H9 (cell line): ENCODE data around the gene HAT1. TPM values are rescaled to one million over a fixed set of nuclear protein-coding genes. Genes with fewer than 3 reads are reported as not detected.

Source experiments
- DNase-seq: peaks from one replicate; pipeline ENCODE4 v3.0.0-alpha.2; 2017
- H2AFZ ChIP-seq: one replicate; pipeline ENCODE4 v1.6.1; 2013; ENCODE audit warnings: mild to moderate bottlenecking, low read length, control low read depth, moderate library complexity
- H2AK5ac ChIP-seq: 2 replicates; pipeline ENCODE4 v1.6.1; 2013; ENCODE audit warnings: low read length, control low read depth, mixed read lengths; ENCODE audit not compliant: insufficient read length
- H2BK120ac ChIP-seq: one replicate; pipeline ENCODE4 v1.6.1; 2013; ENCODE audit warnings: low read depth, mild to moderate bottlenecking, low read length, control low read depth, inconsistent platforms; ENCODE audit not compliant: poor library complexity, severe bottlenecking
- H2BK12ac ChIP-seq: 2 replicates; pipeline ENCODE4 v1.6.1; 2013; ENCODE audit warnings: low read length, control low read depth, mixed read lengths, low read depth; ENCODE audit not compliant: insufficient read length
- H2BK15ac ChIP-seq: 2 replicates; pipeline ENCODE4 v1.6.1; 2013; ENCODE audit warnings: low read depth, low read length, control low read depth
- H2BK20ac ChIP-seq: one replicate; pipeline ENCODE4 v1.6.1; 2013; ENCODE audit warnings: low read depth, mild to moderate bottlenecking, low read length, control low read depth, inconsistent platforms; ENCODE audit not compliant: poor library complexity, severe bottlenecking
- H2BK5ac ChIP-seq: 2 replicates; pipeline ENCODE4 v1.6.1; 2013; ENCODE audit warnings: low read length, control low read depth, mixed read lengths; ENCODE audit not compliant: insufficient read length
- H3K14ac ChIP-seq: 2 replicates; pipeline ENCODE4 v1.6.1; 2013; ENCODE audit warnings: low read length, control low read depth; ENCODE audit not compliant: insufficient read depth
- H3K18ac ChIP-seq: 2 replicates; pipeline ENCODE4 v1.6.1; 2013; ENCODE audit warnings: low read depth, mild to moderate bottlenecking, mixed read lengths, low read length, control low read depth; ENCODE audit not compliant: insufficient read length
- H3K23ac ChIP-seq: 2 replicates; pipeline ENCODE4 v1.6.1; 2013; ENCODE audit warnings: low read length, control low read depth, mixed read lengths, low read depth; ENCODE audit not compliant: insufficient read length
- H3K23me2 ChIP-seq: 2 replicates; pipeline ENCODE4 v1.6.1; 2013; ENCODE audit warnings: low read depth, mild to moderate bottlenecking, mixed read lengths, low read length, control low read depth; ENCODE audit not compliant: insufficient read length, poor library complexity, severe bottlenecking
- H3K27ac ChIP-seq: 2 replicates; pipeline ENCODE4 v1.5.1; 2013; ENCODE audit warnings: low read length, control low read depth, mixed read lengths, low read depth; ENCODE audit not compliant: insufficient read length
- H3K27me3 ChIP-seq: 2 replicates; pipeline ENCODE4 v1.6.1; 2013; ENCODE audit warnings: low read length, control low read depth, inconsistent platforms; ENCODE audit not compliant: insufficient read depth
- H3K4ac ChIP-seq: 2 replicates; pipeline ENCODE4 v1.6.1; 2013; ENCODE audit warnings: low read depth, mild to moderate bottlenecking, control low read depth, inconsistent platforms, low read length, moderate library complexity
- H3K4me1 ChIP-seq: 2 replicates; pipeline ENCODE4 v1.6.1; 2013; ENCODE audit warnings: low read length, control low read depth, inconsistent platforms; ENCODE audit not compliant: insufficient read depth
- H3K4me2 ChIP-seq: 2 replicates; pipeline ENCODE4 v1.6.1; 2013; ENCODE audit warnings: low read length, control low read depth, mixed read lengths; ENCODE audit not compliant: insufficient read length, insufficient read depth
- H3K56ac ChIP-seq: 2 replicates; pipeline ENCODE4 v1.6.1; 2013; ENCODE audit warnings: low read depth, mild to moderate bottlenecking, mixed read lengths, low read length, control low read depth; ENCODE audit not compliant: insufficient read length
- H3K79me1 ChIP-seq: 2 replicates; pipeline ENCODE4 v1.6.1; 2013; ENCODE audit warnings: low read depth, mild to moderate bottlenecking, moderate library complexity, low read length, control low read depth, inconsistent platforms; ENCODE audit not compliant: insufficient read depth, poor library complexity, severe bottlenecking
- H3K79me2 ChIP-seq: 2 replicates; pipeline ENCODE4 v1.6.1; 2013; ENCODE audit warnings: low read length, control low read depth, inconsistent platforms; ENCODE audit not compliant: insufficient read depth
- H3K9ac ChIP-seq: 2 replicates; pipeline ENCODE4 v1.6.1; 2013; ENCODE audit warnings: low read length, control low read depth, mixed read lengths; ENCODE audit not compliant: insufficient read length; ENCODE audit errors: extremely low read depth
- H3K9me3 ChIP-seq: one replicate; pipeline ENCODE4 v1.6.1; 2013; ENCODE audit warnings: low read depth, low read length, inconsistent platforms; ENCODE audit not compliant: control insufficient read depth
- H3T11ph ChIP-seq: one replicate; pipeline ENCODE4 v1.6.1; 2013; ENCODE audit warnings: mild to moderate bottlenecking, low read length, control low read depth, inconsistent platforms
- H4K20me1 ChIP-seq: one replicate; pipeline ENCODE4 v1.6.1; 2013; ENCODE audit not compliant: control insufficient read depth, insufficient read length, insufficient read depth
- H4K5ac ChIP-seq: 2 replicates; pipeline ENCODE4 v1.6.1; 2013; ENCODE audit warnings: low read depth, mild to moderate bottlenecking, mixed read lengths, low read length, control low read depth; ENCODE audit not compliant: insufficient read length
- H4K8ac ChIP-seq: replicated peaks from 2 replicates; pipeline ENCODE4 v1.6.1; 2013; ENCODE audit warnings: low read length, control low read depth, mixed read lengths, low read depth; ENCODE audit not compliant: insufficient read length
- H4K91ac ChIP-seq: 2 replicates; pipeline ENCODE4 v1.6.1; 2013; ENCODE audit warnings: low read depth, mild to moderate bottlenecking, moderate library complexity, mixed read lengths, low read length, control low read depth; ENCODE audit not compliant: insufficient read length
- H3K27ac Mint-ChIP-seq, 3 experiments: 2 replicates in 2 of 3; 3 replicates in 1 of 3; pipeline ENCODE4 v1.8.0; 2020 to 2021; ENCODE audit warnings: mixed read lengths in 3 of 3, mild to moderate bottlenecking in 1 of 3, moderate library complexity in 1 of 3
- H3K27me3 Mint-ChIP-seq: 2 replicates; pipeline ENCODE4 v1.8.0; 2021; ENCODE audit warnings: low read depth, mild to moderate bottlenecking, moderate library complexity, mixed read lengths
- H3K36me3 Mint-ChIP-seq, 3 experiments: 2 replicates in 2 of 3; 3 replicates in 1 of 3; pipeline ENCODE4 v1.8.0; 2020 to 2021; ENCODE audit warnings: low read depth in 3 of 3, mixed read lengths in 3 of 3; ENCODE audit not compliant: insufficient read depth in 1 of 3
- H3K4me1 Mint-ChIP-seq, 2 experiments: 2 replicates each; pipeline ENCODE4 v1.8.0; 2020; ENCODE audit warnings: mixed read lengths in 2 of 2
- H3K4me3 Mint-ChIP-seq, 2 experiments: 2 replicates in 1 of 2; 3 replicates in 1 of 2; pipeline ENCODE4 v1.8.0; 2020 to 2021; ENCODE audit warnings: mild to moderate bottlenecking in 2 of 2, mixed read lengths in 2 of 2, moderate library complexity in 1 of 2
- H3K9me3 Mint-ChIP-seq, 2 experiments: 2 replicates in 1 of 2; 3 replicates in 1 of 2; pipeline ENCODE4 v1.8.0; 2020; ENCODE audit warnings: mild to moderate bottlenecking in 2 of 2, mixed read lengths in 2 of 2, moderate library complexity in 1 of 2
- WGBS: extraction: QIAGEN DNeasy Blood & Tissue Kit; methylation state at CpG from one replicate; pipeline ENCODE4 v1.1.7; 2013; ENCODE audit warnings: missing lambda C conversion rate, low lambda C conversion rate, mixed read lengths; ENCODE audit not compliant: insufficient read length; ENCODE audit errors: extremely low coverage; 5-methylcytosine and 5-hydroxymethylcytosine counted together
- total RNA-seq: library from RNA; stranded (reverse); gene quantifications from 2 replicates; pipeline ENCODE4 v1.2.1, GENCODE V29; 2021
- TF ChIP-seq, protein P1 (sequence below): fragments of 200-600 bp; sonication (generic); conservative IDR thresholded peaks from 3 replicates; pipeline ENCODE4 v1.8.0; 2021; ENCODE audit warnings: antibody characterized with exemption, mild to moderate bottlenecking

Gene HAT1
- total RNA-seq, 1 experiment from 2014 or later, result 73.0 TPM

DNA sequence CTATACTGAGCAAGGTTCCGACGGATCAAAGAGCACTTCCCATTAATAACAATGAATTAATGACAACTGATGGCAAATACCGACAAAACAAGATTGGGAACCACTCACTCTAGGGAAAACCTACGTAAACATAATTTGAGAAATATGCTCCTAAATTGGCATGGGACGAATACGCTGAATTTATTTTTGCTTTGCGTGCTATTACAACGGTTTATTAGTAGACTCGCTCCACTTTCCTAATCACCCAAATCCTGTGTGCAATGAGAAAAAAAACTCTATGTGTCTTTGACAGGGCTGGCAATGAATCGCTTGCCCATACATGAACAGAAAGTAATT, 27.7 kb upstream of the HAT1 start:
- peaks cover 2 to 9% (median 4%) of the 10 kb centered on the region in 3 experiments; a peak in 6 of 7 replicates for H3K36me3 Mint-ChIP-seq

More for the DNA sequence above, 27.7 kb upstream of the HAT1 start:
- Histone ChIP-seq H3K27ac (no peak overlapping the region), H3K27me3 (no peaks in the 10 kb centered on the region), H3K79me2 (no peaks in the 10 kb centered on the region), H4K20me1 (no peaks in the 10 kb centered on the region), H2AK5ac (no peak overlapping the region), H2BK120ac (no peak overlapping the region), H3K4me1 (peaks cover 3% of the 10 kb centered on the region; the same call in 1 of the 2 replicates), H2BK15ac (no peak overlapping the region), H3K4ac (no peak overlapping the region), H3K18ac (no peak overlapping the region), H3K9me3 (no peaks in the 10 kb centered on the region), H4K91ac (no peak overlapping the region), H3K79me1 (no peaks in the 10 kb centered on the region), H3T11ph (no peak overlapping the region), H2BK12ac (no peak overlapping the region), H3K23ac (no peak overlapping the region), H2BK5ac (no peak overlapping the region), H2AFZ (peak overlapping the region; percentile 59), H4K5ac (no peak overlapping the region), H3K56ac (no peak overlapping the region), H2BK20ac (no peak overlapping the region), H4K8ac (no peak overlapping the region), H3K14ac (no peak overlapping the region), H3K23me2 (peaks cover 4% of the 10 kb centered on the region), H3K4me2 (peak overlapping the region; percentile 58), H3K9ac (peak overlapping the region; percentile 26)
- Mint-ChIP-seq H3K27me3 (peaks cover 1% of the 10 kb centered on the region; the same call in 1 of the 2 replicates), H3K4me1 (peaks cover 14 to 15% of the 10 kb centered on the region in 2 experiments), H3K9me3 (peaks cover 11 to 12% of the 10 kb centered on the region in 2 experiments), H3K27ac (no peak overlapping the region), H3K4me3 (peak overlapping the region; percentile 95 to 99)
- no CpG with 5 or more reads among the region's 10 CpGs for WGBS
- no peak for DNase-seq
- TF ChIP-seq, protein P1, sequence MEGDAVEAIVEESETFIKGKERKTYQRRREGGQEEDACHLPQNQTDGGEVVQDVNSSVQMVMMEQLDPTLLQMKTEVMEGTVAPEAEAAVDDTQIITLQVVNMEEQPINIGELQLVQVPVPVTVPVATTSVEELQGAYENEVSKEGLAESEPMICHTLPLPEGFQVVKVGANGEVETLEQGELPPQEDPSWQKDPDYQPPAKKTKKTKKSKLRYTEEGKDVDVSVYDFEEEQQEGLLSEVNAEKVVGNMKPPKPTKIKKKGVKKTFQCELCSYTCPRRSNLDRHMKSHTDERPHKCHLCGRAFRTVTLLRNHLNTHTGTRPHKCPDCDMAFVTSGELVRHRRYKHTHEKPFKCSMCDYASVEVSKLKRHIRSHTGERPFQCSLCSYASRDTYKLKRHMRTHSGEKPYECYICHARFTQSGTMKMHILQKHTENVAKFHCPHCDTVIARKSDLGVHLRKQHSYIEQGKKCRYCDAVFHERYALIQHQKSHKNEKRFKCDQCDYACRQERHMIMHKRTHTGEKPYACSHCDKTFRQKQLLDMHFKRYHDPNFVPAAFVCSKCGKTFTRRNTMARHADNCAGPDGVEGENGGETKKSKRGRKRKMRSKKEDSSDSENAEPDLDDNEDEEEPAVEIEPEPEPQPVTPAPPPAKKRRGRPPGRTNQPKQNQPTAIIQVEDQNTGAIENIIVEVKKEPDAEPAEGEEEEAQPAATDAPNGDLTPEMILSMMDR, result no peak
